Keratinocyte (primary cell): ENCODE results near the gene ARMC2. TPM values are rescaled to one million over a fixed set of nuclear protein-coding genes. Genes with fewer than 3 reads are reported as not detected.

Experiments used
- DNase-seq: peaks from one replicate; pipeline ENCODE4 v3.0.0-alpha.2; 2011; ENCODE audit warnings: low read depth, missing footprints, low spot score
- FAIRE-seq: peaks from 2 replicates; lab custom pipeline; 2011; peaks lifted over from hg19 to GRCh38; lab: Jason Lieb, UNC
- H2AFZ ChIP-seq: 2 replicates; pipeline ENCODE4 v1.6.0; 2012; ENCODE audit warnings: low read length, control low read depth, inconsistent platforms; ENCODE audit not compliant: control insufficient read depth
- H3K27ac ChIP-seq: 2 replicates; pipeline ENCODE4 v1.5.1; 2011; ENCODE audit warnings: low read length; ENCODE audit not compliant: control insufficient read depth, insufficient read depth
- H3K27me3 ChIP-seq: 3 replicates; pipeline ENCODE4 v1.6.0; 2011; ENCODE audit warnings: low read length; ENCODE audit not compliant: control insufficient read depth, insufficient read depth; ENCODE audit errors: extremely low read depth
- H3K36me3 ChIP-seq, 2 experiments: 2 replicates in 1 of 2; 3 replicates in 1 of 2; pipeline ENCODE4 v1.5.1; 2011; ENCODE audit warnings: low read length in 2 of 2, mild to moderate bottlenecking in 1 of 2; ENCODE audit not compliant: control insufficient read depth in 2 of 2, insufficient read depth in 2 of 2; ENCODE audit errors: extremely low read depth in 1 of 2
- H3K4me1 ChIP-seq: 3 replicates; pipeline ENCODE4 v1.5.1; 2011; ENCODE audit warnings: low read length; ENCODE audit not compliant: control insufficient read depth, insufficient read depth; ENCODE audit errors: extremely low read depth
- H3K4me2 ChIP-seq: 3 replicates; pipeline ENCODE4 v1.6.0; 2011; ENCODE audit warnings: low read depth, low read length; ENCODE audit not compliant: control insufficient read depth, insufficient read depth; ENCODE audit errors: extremely low read depth
- H3K4me3 ChIP-seq, 3 experiments: fragments of 200-600 bp in 1 of 3; sonication (generic) in 1 of 3; 2 replicates in 2 of 3; 3 replicates in 1 of 3; pipeline ENCODE4 v1.5.1; 2011 to 2016; ENCODE audit warnings: low read length in 3 of 3, mild to moderate bottlenecking in 3 of 3, control low read depth in 2 of 3, inconsistent platforms in 1 of 3, low read depth in 1 of 3, mixed read lengths in 1 of 3, mixed run types in 1 of 3, moderate library complexity in 1 of 3; ENCODE audit not compliant: control insufficient read depth in 2 of 3, insufficient read depth in 2 of 3; ENCODE audit errors: extremely low read depth in 1 of 3
- H3K79me2 ChIP-seq: 2 replicates; pipeline ENCODE4 v1.6.0; 2012; ENCODE audit warnings: low read length; ENCODE audit not compliant: control insufficient read depth, insufficient read depth
- H3K9ac ChIP-seq: 3 replicates; pipeline ENCODE4 v1.6.0; 2011; ENCODE audit warnings: low read length; ENCODE audit not compliant: control insufficient read depth, insufficient read depth; ENCODE audit errors: extremely low read depth
- H3K9me1 ChIP-seq: 3 replicates; pipeline ENCODE4 v1.6.0; 2011; ENCODE audit warnings: low read length; ENCODE audit not compliant: control insufficient read depth, insufficient read depth; ENCODE audit errors: extremely low read depth
- H3K9me3 ChIP-seq: 2 replicates; pipeline ENCODE4 v1.5.1; 2012; ENCODE audit warnings: low read depth, low read length; ENCODE audit not compliant: control insufficient read depth
- H4K20me1 ChIP-seq: 3 replicates; pipeline ENCODE4 v1.6.0; 2011; ENCODE audit warnings: low read length; ENCODE audit not compliant: control insufficient read depth, insufficient read depth; ENCODE audit errors: extremely low read depth
- EZH2 ChIP-seq: IDR thresholded peaks from one replicate; pipeline ENCODE4 v1.6.1; 2012; ENCODE audit warnings: inconsistent platforms, mild to moderate bottlenecking, low read length, moderate library complexity
- dilution Hi-C: fragments of 300-500 bp; cut with MboI; formaldehyde crosslinking; loops from one replicate; pipeline ENCODE4 v1.7.0; 2020; ENCODE audit warnings: low sequenced_read_pairs; ENCODE audit not compliant: extremely low pct_ligation_motif_present
- polyA plus RNA-seq, 5 experiments: library from polyadenylated mRNA; depleted of rRNA in 3 of 5; stranded (reverse) in 3 of 5; stranded (forward) in 1 of 5; unstranded in 1 of 5; fragments of >200 nt; gene quantifications; 1 replicate in 1 of 5; 2 replicates in 3 of 5; 3 replicates in 1 of 5; pipeline versions ENCODE4 v1.2.1 to v1.2.3, GENCODE V29; 2011 to 2012; ENCODE audit warnings: missing spikeins in 2 of 5, low read depth in 1 of 5, low replicate concordance in 1 of 5
- TF ChIP-seq, protein P1 (sequence below), 3 experiments: IDR thresholded peaks in 1 of 3; conservative IDR thresholded peaks in 1 of 3; optimal IDR thresholded peaks in 1 of 3; 2 replicates in 2 of 3; 3 replicates in 1 of 3; pipeline versions ENCODE3 to v1.5.1; 2011; ENCODE audit warnings: low read length in 3 of 3, mild to moderate bottlenecking in 3 of 3, moderate library complexity in 2 of 3, control low read depth in 1 of 3, inconsistent platforms in 1 of 3; ENCODE audit not compliant: insufficient read depth in 2 of 3; ENCODE audit errors: extremely low read depth in 1 of 3

Gene ARMC2
- polyA plus RNA-seq, 1 donor (not counting 4 experiments of a cell fraction or from before 2014, with no cell fraction given) = 3.8 TPM

DNA sequence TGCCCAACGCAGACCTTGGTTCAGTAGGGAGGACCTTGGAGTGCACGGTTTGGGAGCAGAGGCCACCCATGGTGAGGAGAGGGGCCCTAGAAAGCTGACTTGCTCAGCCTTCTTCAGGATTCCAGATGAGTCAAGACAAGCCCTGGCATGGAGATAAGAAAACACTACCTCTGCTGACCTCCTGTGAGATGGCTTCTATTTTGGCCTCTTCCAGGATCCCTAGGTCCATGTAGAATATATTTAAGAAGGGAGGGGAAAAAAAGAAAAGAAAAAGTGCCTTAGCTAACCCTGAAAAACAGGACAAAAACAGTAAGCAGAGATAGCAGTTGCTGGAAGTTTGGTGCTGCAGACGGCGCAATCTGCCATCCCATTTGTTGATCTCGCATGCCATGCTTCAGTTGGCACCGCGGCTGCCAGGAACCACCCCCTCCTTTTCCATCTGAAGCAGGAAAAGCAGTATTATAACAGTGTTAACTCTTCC is 100.0 kb downstream of the ARMC2 start:
- peak; percentile 32 for FAIRE-seq
- Histone ChIP-seq H4K20me1 (no peaks in the 10 kb centered on the region), H3K9me3 (no peaks in the 10 kb centered on the region), H3K36me3 (no peaks in the 10 kb centered on the region), H3K9me1 (no peaks in the 10 kb centered on the region), H3K27ac (peak overlapping the region; percentile 66), H2AFZ (peak overlapping the region; percentile 81), H3K27me3 (no peaks in the 10 kb centered on the region), H3K79me2 (no peaks in the 10 kb centered on the region), H3K4me2 (peak overlapping the region; percentile 76), H3K4me3 (peak overlapping the region in 2 of 3 experiments; percentile 16 to 48), H3K9ac (peak overlapping the region; percentile 45), H3K4me1 (peaks cover 62% of the 10 kb centered on the region)
- TF ChIP-seq, protein P1, sequence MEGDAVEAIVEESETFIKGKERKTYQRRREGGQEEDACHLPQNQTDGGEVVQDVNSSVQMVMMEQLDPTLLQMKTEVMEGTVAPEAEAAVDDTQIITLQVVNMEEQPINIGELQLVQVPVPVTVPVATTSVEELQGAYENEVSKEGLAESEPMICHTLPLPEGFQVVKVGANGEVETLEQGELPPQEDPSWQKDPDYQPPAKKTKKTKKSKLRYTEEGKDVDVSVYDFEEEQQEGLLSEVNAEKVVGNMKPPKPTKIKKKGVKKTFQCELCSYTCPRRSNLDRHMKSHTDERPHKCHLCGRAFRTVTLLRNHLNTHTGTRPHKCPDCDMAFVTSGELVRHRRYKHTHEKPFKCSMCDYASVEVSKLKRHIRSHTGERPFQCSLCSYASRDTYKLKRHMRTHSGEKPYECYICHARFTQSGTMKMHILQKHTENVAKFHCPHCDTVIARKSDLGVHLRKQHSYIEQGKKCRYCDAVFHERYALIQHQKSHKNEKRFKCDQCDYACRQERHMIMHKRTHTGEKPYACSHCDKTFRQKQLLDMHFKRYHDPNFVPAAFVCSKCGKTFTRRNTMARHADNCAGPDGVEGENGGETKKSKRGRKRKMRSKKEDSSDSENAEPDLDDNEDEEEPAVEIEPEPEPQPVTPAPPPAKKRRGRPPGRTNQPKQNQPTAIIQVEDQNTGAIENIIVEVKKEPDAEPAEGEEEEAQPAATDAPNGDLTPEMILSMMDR (optimal IDR thresholded peaks at IDR 0.05 in 1 of 3, IDR thresholded peaks at IDR 0.05 in 1 of 3, conservative IDR thresholded peaks at IDR 0.05 in 1 of 3; ENCODE audit: extremely low read depth in 1 of 3, insufficient read depth in 2 of 3, low read length in 3 of 3) = no peak
- TF ChIP-seq EZH2 = no peak
- dilution Hi-C loops = no loop called here
- DNase-seq = no peak

- peaks cover 41% of the 10 kb centered on the region for H3K4me1 ChIP-seq
- H3K9ac ChIP-seq = no peak overlapping the region
- H3K79me2 ChIP-seq = no peaks in the 10 kb centered on the region
- FAIRE-seq (no peak), DNase-seq (no peak)
- H3K4me3 ChIP-seq = no peak overlapping the region
- H3K9me1 ChIP-seq = no peaks in the 10 kb centered on the region
- H2AFZ ChIP-seq = peak overlapping the region; percentile 69
- no peak overlapping the region for H3K27ac ChIP-seq
- H4K20me1 ChIP-seq = no peaks in the 10 kb centered on the region
- H3K9me3 ChIP-seq = no peaks in the 10 kb centered on the region
- peak overlapping the region; percentile 29 for H3K4me2 ChIP-seq
- no peaks in the 10 kb centered on the region for H3K27me3 ChIP-seq
- TF ChIP-seq, protein P1 (optimal IDR thresholded peaks at IDR 0.05 in 1 of 3, IDR thresholded peaks at IDR 0.05 in 1 of 3, conservative IDR thresholded peaks at IDR 0.05 in 1 of 3; ENCODE audit: extremely low read depth in 1 of 3, insufficient read depth in 2 of 3, low read length in 3 of 3) = no peak
- TF ChIP-seq EZH2 = no peak
- H3K36me3 ChIP-seq = no peaks in the 10 kb centered on the region
- dilution Hi-C loops = no loop called here
Observed at GRCh38 chr6:108951351-108951953, 103.2 kb downstream of the ARMC2 start.
